ENCODE data around the gene AP3S2.

- no peak for TF ChIP-seq CTCF (IDR thresholded peaks at IDR 0.05)
- TF ChIP-seq POLR2AphosphoS5 (IDR thresholded peaks at IDR 0.05), result no peak
- TF ChIP-seq EP300 (IDR thresholded peaks at IDR 0.05), result no peak
- TF ChIP-seq POLR2A (IDR thresholded peaks at IDR 0.05), result no peak
These were observed 87.6 kb downstream of the AP3S2 start for GRCh38 chr15:89806210-89806558.

Measured in suprapubic skin (tissue), 4 donors.